GM12892 (cell line): ENCODE measurements around the gene C11orf24.

Source experiments
- POLR2A ChIP-seq: IDR thresholded peaks from 2 replicates; pipeline ENCODE4 v1.6.1; 2011; ENCODE audit warnings: low read depth, low read length, control low read depth
- POLR2AphosphoS5 ChIP-seq: IDR thresholded peaks from 2 replicates; pipeline ENCODE4 v1.6.1; 2011; ENCODE audit warnings: low read depth, low read length, control low read depth
- TAF1 ChIP-seq: IDR thresholded peaks from 2 replicates; pipeline ENCODE4 v1.6.1; 2011; ENCODE audit warnings: low read depth, mild to moderate bottlenecking, control low read depth, low read length, borderline replicate concordance

- TF ChIP-seq POLR2A (no peak), POLR2AphosphoS5 (no peak), TAF1 (no peak)
Observed at GRCh38 chr11:68296344-68297051, 24.7 kb upstream of the C11orf24 start.
